Fibroblast of gingiva (primary cell): ENCODE data around the gene GABBR2.
"Not testable (repeated sequence)": the region's sequence is repeated elsewhere in the genome, so short reads cannot be mapped to it uniquely, and the experiment has no call there.

ENCODE experiments used
- DNase-seq: peaks from one replicate; pipeline ENCODE4 v3.0.0-alpha.2; 2011; ENCODE audit warnings: low read depth

GABBR2 gene

DNA sequence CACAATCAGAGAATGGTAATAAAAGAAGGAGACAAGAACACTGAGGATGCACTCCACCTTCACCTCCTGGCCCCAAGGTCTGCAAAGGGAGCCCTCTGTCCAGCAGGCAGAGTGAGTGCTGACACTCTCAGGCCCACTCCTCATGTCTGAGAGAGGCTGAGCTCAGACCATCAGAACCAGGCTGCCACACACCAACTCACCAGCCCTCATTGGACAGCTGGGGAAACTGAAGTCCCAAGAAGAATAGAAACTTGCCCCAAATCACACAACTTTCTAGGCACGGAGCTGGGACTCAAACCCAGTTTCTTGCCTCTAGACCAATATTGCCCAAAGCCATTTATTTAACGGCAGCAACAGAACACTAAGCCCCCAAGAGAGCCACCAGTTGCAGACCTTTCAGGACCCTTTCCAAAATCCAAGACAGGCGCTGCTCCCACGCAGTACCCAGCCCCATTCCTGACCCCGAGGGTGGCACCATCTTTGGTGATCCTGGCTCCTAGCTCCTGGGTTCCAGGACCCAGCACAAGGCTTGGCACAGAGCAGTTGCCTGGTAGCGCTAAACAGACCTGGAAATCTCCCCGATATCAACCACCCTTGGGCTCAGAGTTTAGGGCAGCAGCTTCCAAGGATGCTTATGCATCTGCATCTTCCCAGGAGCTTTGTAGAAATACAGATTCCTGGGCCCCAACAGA is 192.4 kb downstream of the GABBR2 start:
- no peak for DNase-seq

DNA sequence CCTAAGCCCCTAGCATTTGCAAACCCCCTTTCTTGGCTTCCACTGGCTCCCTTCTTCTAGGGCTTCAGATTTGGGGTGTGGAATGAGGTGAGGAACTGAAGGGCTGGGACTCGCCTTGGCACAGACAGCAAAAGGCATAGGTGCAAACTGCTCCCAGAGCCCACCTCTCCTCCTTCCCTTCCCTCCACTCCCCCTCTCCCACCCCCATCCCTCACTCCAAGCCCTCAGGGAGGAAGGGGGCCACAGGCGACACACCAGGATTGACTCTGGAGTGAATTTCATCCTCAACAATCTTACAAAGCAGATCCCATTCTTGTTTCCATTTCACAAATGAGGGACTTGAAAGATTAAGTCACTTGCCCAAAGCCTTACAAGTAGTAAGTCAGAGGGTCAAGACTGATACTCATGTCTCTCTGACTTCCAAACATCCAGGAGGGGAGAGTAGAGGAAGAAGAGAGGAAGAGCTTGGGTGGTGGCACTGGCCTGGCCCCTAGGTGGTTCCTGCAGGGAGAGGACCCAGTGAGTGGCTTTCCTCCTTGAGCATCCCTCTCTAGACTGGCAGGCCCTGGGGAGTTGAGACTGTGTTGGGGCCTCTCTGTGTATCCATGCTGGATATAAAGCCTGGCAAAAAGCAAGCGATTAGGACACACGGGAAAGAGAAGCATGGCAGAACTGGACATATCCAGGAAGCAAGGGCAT is 193.1 kb downstream of the GABBR2 start:
- no peak for DNase-seq

DNA sequence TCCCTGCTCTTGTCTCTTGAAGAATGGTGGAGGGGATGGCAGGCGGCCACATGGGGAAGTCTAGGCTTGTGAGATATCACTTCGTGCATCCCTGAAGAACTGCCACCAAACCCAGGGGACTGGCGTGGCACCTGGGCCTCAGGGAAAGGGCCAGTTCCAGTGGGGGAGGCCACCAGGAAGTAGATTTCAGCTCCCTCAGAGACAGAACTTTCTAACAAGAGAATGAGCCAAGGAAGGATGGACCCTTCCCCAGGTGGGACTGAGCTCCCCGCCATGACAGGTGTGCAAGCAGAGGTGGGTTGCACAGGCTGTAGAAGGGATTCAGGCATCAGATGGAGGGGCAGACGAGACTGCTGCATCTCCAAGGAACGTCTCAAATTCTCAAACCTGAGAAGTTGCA is 193.9 kb downstream of the GABBR2 start:
- DNase-seq = no peak

- DNase-seq = not testable (repeated sequence)
Observed at GRCh38 chr9:98508217-98508919, 200.4 kb downstream of the GABBR2 start.

GRCh38 chr9:98506422-98507054 is 202.2 kb downstream of the GABBR2 start:
- no peak for DNase-seq

- DNase-seq = no peak
Observed at GRCh38 chr9:98504298-98505282, 204.1 kb downstream of the GABBR2 start.

DNA sequence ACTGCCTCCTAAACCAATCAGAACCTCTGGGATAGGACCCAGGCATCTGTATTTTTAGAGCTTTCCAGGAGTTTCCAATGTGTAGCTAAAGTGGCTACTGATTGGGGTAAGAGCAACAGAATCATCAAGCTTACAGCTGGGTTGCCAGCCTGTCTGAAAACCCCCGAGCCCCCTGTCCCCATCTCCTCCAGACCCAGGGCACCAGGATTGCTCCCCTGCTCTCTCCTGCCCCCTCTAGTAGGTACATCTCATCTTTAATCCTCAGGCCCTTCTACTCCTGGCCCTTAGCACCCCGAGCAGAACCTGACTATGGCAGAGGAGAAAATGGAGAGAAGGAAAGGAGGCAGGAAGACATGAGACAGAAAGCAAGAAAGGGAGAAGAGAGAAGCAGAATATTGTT is 204.9 kb downstream of the GABBR2 start:
- no peak for DNase-seq

DNA sequence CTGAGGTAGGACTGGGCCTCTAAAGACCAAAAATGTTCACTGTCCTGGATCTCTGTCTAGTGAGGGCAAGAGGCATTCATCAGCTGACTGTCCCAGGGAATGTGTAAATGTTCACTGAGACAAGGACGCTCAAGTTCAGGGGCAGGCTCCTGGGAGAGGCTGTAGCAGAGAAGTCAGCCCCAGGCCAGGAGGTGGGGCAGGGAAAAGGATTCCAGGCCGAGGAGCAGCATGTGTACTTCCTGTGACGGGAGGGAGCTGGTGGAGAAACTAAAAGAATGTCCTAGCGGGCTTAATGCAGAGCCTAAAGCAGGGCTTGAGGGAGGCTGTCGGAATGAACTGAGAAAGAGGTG is 205.8 kb downstream of the GABBR2 start:
- peak; percentile 31 for DNase-seq

GRCh38 chr9:98502311-98502975 is 206.3 kb downstream of the GABBR2 start:
- no peak for DNase-seq

- DNase-seq = no peak
Observed at GRCh38 chr9:98501819-98502218, 206.9 kb downstream of the GABBR2 start.

DNA sequence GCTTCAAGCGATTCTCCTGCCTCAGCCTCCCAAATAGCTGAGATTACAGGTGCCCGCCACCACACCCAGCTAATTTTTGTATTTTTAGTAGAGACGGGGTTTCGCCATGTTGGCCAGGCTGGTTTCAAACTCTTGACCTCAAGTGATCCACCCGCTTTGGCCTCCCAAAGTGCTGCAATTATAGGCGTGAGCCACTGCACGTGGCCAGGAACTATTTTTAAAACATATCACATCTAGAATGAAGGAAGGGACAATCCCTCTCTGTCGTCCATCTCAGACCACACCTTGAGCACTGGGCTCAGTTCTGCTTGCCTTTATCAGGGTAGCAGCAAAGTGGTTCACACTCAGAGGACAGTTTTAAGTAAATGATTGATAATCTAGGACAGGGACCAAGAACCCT is 207.5 kb downstream of the GABBR2 start:
- not testable (repeated sequence) for DNase-seq

DNA sequence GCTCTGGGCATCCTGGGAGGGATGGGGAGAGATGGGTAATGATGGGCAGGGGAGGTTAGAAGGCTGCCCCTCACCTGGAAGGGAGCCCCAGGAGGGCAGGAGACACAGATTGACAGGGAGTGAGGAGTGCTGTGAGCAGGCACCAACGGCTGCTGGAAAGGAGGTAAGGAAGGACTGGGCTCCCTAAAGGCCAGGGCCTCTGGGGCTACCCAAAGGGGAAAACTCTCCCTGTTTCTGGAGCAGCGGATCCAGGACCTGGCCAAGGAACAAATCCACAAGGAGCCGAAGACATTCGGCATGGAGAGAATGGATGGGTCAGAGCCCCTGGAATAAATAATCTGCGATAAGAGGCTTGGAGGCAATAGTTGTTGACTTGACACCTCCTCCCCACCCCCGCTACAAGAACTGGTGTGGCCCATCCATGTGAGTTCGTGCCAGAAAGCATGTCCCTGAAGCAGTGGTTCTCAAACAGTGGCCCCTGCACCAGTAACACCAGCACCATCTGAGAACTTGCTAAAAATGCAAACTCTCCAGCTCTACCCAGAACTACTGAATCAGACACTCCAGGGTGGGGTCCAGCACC is 208.3 kb downstream of the GABBR2 start:
- DNase-seq = no peak

GRCh38 chr9:98495530-98495929 is 213.2 kb downstream of the GABBR2 start:
- DNase-seq = no peak

DNA sequence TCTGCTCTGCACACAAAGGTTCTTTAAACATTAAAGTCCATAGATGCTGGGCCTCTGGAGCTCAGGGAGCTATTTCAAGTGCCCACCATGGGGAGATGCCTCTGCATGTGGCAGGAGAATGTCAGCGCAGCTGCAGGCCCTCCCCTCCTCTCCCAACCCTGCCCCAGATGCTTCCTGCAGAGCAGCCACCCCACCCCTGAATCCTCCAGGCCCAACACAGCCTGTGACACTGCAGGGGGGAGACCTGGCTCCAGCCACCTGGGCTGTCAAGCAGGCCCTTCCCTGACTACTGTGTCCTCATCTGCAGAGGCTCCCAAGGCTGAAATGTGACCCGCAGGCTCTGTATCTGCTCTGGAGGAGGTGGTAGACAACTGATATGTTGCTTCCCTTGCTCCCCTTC is 213.9 kb downstream of the GABBR2 start:
- no peak for DNase-seq

DNA sequence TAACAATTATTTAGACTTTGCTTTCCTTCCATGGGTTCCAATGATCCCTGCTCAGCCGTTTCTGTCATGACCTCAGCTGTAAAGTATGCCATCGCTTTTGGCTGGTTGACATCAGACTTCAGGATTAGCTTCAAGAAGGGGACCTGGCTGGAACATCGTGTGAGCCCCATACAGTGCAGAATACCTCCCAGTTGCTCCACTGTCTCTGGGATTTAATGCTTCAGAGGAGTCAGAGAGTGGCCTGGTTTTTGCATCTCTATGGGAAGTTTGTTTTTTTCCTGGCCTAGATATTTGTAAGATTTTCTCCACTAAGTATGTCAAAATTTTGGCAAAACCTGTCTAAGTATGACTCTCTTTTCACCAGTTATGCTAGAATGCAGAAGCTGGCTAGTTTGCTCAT is 216.9 kb downstream of the GABBR2 start:
- peak; percentile 14 for DNase-seq

DNA sequence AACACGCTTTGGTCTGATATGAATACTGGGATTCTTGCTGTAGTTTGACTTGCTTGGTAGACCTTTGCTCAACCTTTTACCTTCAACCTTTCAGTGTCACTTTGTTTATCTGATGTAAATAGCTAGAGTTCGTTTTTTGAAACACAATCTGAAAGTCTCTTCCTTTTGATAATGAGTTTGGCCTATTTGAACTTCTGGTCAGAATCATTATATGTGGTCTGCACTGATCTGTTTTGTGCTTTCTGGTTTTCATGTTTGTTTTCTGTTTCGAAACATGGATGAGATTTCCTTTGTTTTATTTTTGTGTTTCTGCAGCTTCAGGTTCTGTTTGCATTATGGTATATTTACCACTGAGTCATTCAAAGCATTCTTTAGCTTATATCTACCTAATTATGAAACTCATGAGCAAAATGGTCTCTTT is 217.5 kb downstream of the GABBR2 start:
- DNase-seq = no peak

DNA sequence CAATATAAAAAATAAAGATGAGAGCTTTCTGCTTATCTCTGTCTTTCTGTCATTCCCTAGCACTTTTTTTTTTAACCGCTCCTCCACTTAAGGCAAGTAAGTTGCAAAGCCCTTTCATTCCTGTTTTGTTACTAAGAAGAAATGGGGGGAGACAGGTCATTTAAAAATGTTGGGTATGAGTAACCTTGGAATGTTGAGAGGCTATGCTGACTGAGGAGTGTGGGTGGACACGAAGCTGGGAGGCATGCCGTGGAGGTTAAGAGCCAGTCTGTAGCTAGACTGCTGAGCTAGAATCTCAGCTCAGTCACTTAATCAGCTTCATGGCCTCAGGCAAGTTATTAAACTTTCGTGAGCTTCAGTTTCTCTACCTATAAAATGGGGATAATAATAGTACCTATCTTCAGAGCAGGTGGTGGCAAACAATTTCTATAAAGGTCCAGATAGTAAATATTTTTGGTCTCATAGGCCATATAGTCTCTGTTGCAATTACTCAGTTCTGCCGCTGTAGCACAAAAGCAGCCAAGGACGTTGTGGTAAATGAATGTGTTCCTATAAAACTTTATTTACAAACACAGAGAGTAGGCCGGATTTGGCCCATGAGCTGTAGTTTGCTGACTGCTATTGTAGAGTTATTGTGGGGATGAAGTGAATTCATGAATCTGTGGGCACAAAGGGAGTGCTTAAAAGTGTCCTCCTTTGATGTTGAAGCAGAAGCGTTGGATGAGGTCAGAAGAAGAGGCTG is 220.0 kb downstream of the GABBR2 start:
- peak; percentile 52 for DNase-seq

DNA sequence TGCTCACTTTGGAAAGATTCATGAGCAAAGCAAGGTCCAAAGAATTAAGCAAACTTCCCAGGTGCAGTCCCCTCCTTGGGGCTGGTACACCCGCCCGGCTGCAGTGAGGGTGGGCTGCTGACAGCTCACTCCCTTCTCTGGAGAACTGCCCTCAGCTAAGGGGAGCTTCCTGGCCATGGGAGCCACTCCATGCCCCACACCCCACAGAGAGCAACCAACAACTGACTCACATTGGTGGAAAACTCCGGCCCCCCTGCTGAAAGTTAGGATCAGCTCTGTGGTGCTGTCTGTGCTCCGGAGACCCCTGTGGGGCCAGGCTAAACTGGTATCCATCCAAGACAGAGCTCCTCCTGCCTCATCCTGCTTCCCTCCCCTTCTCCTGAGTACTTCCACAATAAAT is 223.0 kb downstream of the GABBR2 start:
- no peak for DNase-seq

- no peak for DNase-seq
Observed at GRCh38 chr9:98484162-98484561, 224.6 kb downstream of the GABBR2 start.

GRCh38 chr9:98482226-98482625 is 226.5 kb downstream of the GABBR2 start:
- no peak for DNase-seq
